Naive B cell (primary cell): Measurements from ENCODE around the gene ASF1A. TPM values are rescaled to one million over a fixed set of nuclear protein-coding genes. Genes with fewer than 3 reads are reported as not detected.

Source experiments
- ATAC-seq, 2 donors: fragments of 150-1000 bp; cut with Tn5 transposase; 2 replicates each; pipeline ENCODE4 v1.10.0; 2021; ENCODE audit warnings: low read depth in 2 of 2, mild to moderate bottlenecking in 2 of 2, moderate library complexity in 2 of 2
- DNase-seq: peaks from one replicate; pipeline ENCODE4 v3.0.0; 2022
- H3K27ac Mint-ChIP-seq, 6 donors: one replicate each; pipeline ENCODE4 v1.8.0; 2020 to 2022; ENCODE audit warnings: mild to moderate bottlenecking in 6 of 6, mixed read lengths in 6 of 6, moderate library complexity in 5 of 6, inconsistent platforms in 2 of 6
- H3K27me3 Mint-ChIP-seq, 3 donors: one replicate each; pipeline ENCODE4 v1.8.0; 2021 to 2022; ENCODE audit warnings: mixed read lengths in 3 of 3, mild to moderate bottlenecking in 1 of 3
- H3K36me3 Mint-ChIP-seq, 2 donors: one replicate each; pipeline ENCODE4 v1.8.0; 2020 to 2022; ENCODE audit warnings: mixed read lengths in 2 of 2, inconsistent platforms in 1 of 2, mild to moderate bottlenecking in 1 of 2
- H3K4me1 Mint-ChIP-seq, 3 donors: one replicate each; pipeline ENCODE4 v1.8.0; 2020 to 2022; ENCODE audit warnings: mixed read lengths in 3 of 3, inconsistent platforms in 1 of 3, mild to moderate bottlenecking in 1 of 3, moderate library complexity in 1 of 3
- H3K4me3 Mint-ChIP-seq, 8 donors: one replicate each; pipeline ENCODE4 v1.8.0; 2020 to 2022; ENCODE audit warnings: mild to moderate bottlenecking in 8 of 8, mixed read lengths in 8 of 8, moderate library complexity in 8 of 8, inconsistent platforms in 2 of 8
- H3K9me3 Mint-ChIP-seq, 7 donors: one replicate each; pipeline ENCODE4 v1.8.0; 2020 to 2022; ENCODE audit warnings: mixed read lengths in 7 of 7, mild to moderate bottlenecking in 5 of 7, inconsistent platforms in 2 of 7, moderate library complexity in 1 of 7
- polyA plus RNA-seq, 6 donors: library from polyadenylated mRNA; unstranded; fragments of 300-500 nt; fragmentation: Illumina TruSeq; gene quantifications; one replicate each; pipeline ENCODE4 v1.2.3, GENCODE V29; 2021; ENCODE audit warnings: low read depth in 6 of 6

ASF1A gene
- polyA plus RNA-seq, 6 donors from 2014 or later = 20.2 to 27.8 (median 26.7) TPM

- Mint-ChIP-seq H3K27ac (no peak overlapping the region), H3K36me3 (peaks cover 16% of the 10 kb centered on the region in 2 donors), H3K4me3 (no peak overlapping the region), H3K4me1 (peaks cover 28 to 33% (median 29%) of the 10 kb centered on the region in 3 donors), H3K27me3 (no peaks in the 10 kb centered on the region), H3K9me3 (no peaks in the 10 kb centered on the region)
- ATAC-seq = no peak
- no peak for DNase-seq
Observed at GRCh38 chr6:118903691-118904090, 9.7 kb downstream of the ASF1A start.

- Mint-ChIP-seq H3K27me3 (no peaks in the 10 kb centered on the region), H3K27ac (peak overlapping the region in 1 of 6 donors; percentile 82), H3K36me3 (peaks cover 16% of the 10 kb centered on the region in 2 donors), H3K4me3 (no peak overlapping the region), H3K9me3 (no peaks in the 10 kb centered on the region), H3K4me1 (peaks cover 17 to 22% (median 19%) of the 10 kb centered on the region in 3 donors)
- DNase-seq = no peak
- ATAC-seq = no peak
Observed at GRCh38 chr6:118905084-118905483, 11.1 kb downstream of the ASF1A start.

GRCh38 chr6:118905851-118906250 lies 11.9 kb downstream of the ASF1A start:
- no peak for ATAC-seq
- Mint-ChIP-seq H3K9me3 (no peaks in the 10 kb centered on the region), H3K36me3 (peaks cover 16% of the 10 kb centered on the region in 2 donors), H3K4me1 (peaks cover 12 to 15% (median 12%) of the 10 kb centered on the region in 3 donors), H3K27me3 (no peaks in the 10 kb centered on the region), H3K27ac (peak overlapping the region in 1 of 6 donors; percentile 57), H3K4me3 (no peak overlapping the region)
- no peak for DNase-seq

GRCh38 chr6:118908441-118908840 lies 14.5 kb downstream of the ASF1A start:
- Mint-ChIP-seq H3K27ac (no peak overlapping the region), H3K9me3 (no peaks in the 10 kb centered on the region), H3K36me3 (peaks cover 10 to 17% of the 10 kb centered on the region in 2 donors), H3K4me1 (peaks cover 3 to 4% (median 3%) of the 10 kb centered on the region in 3 donors), H3K27me3 (no peaks in the 10 kb centered on the region), H3K4me3 (no peak overlapping the region)
- DNase-seq (no peak), ATAC-seq (no peak)

- ATAC-seq (no peak), DNase-seq (no peak)
- peak overlapping the region in 2 of 6 donors; percentile 16 to 42 for H3K27ac Mint-ChIP-seq
- no peaks in the 10 kb centered on the region for H3K9me3 Mint-ChIP-seq
- H3K36me3 Mint-ChIP-seq = peaks cover 14 to 18% of the 10 kb centered on the region in 2 donors
- no peak overlapping the region for H3K4me3 Mint-ChIP-seq
- H3K4me1 Mint-ChIP-seq = peaks cover 0 to 6% (median 3%) of the 10 kb centered on the region in 3 donors
- no peaks in the 10 kb centered on the region for H3K27me3 Mint-ChIP-seq
Observed at GRCh38 chr6:118912646-118913045, 18.7 kb downstream of the ASF1A start.

GRCh38 chr6:118913161-118913560 lies 19.2 kb downstream of the ASF1A start:
- H3K27ac Mint-ChIP-seq = peak overlapping the region in 1 of 6 donors; percentile 30
- no peak for ATAC-seq

GRCh38 chr6:118914598-118914997 lies 20.6 kb downstream of the ASF1A start:
- ATAC-seq (no peak), DNase-seq (no peak)
- H3K36me3 Mint-ChIP-seq = peaks cover 14 to 21% of the 10 kb centered on the region in 2 donors
- H3K9me3 Mint-ChIP-seq = no peaks in the 10 kb centered on the region
- H3K27ac Mint-ChIP-seq = peak overlapping the region in 1 of 6 donors; percentile 6
- no peaks in the 10 kb centered on the region for H3K27me3 Mint-ChIP-seq
- no peak overlapping the region for H3K4me3 Mint-ChIP-seq
- peaks cover 0 to 6% (median 3%) of the 10 kb centered on the region in 3 donors for H3K4me1 Mint-ChIP-seq

More at GRCh38 chr6:118913161-118913560, 19.2 kb downstream of the ASF1A start:
- H3K4me3 Mint-ChIP-seq = no peak overlapping the region
- H3K9me3 Mint-ChIP-seq = no peaks in the 10 kb centered on the region
- H3K36me3 Mint-ChIP-seq = peaks cover 14 to 21% of the 10 kb centered on the region in 2 donors
- H3K4me1 Mint-ChIP-seq = peaks cover 0 to 6% (median 3%) of the 10 kb centered on the region in 3 donors
- H3K27me3 Mint-ChIP-seq = no peaks in the 10 kb centered on the region
- no peak for DNase-seq

- Mint-ChIP-seq H3K9me3 (no peaks in the 10 kb centered on the region), H3K27ac (peak overlapping the region in 1 of 6 donors; percentile 50), H3K36me3 (peaks cover 25 to 37% of the 10 kb centered on the region in 2 donors), H3K4me3 (no peak overlapping the region), H3K27me3 (no peaks in the 10 kb centered on the region), H3K4me1 (peaks cover 0 to 6% (median 3%) of the 10 kb centered on the region in 3 donors)
- ATAC-seq (no peak), DNase-seq (no peak)
Observed at GRCh38 chr6:118917546-118918328, 23.8 kb downstream of the ASF1A start.

- no peaks in the 10 kb centered on the region for H3K9me3 Mint-ChIP-seq
- H3K36me3 Mint-ChIP-seq = peaks cover 26 to 37% of the 10 kb centered on the region in 2 donors
- peaks cover 0 to 6% (median 3%) of the 10 kb centered on the region in 3 donors for H3K4me1 Mint-ChIP-seq
- H3K27ac Mint-ChIP-seq = peak overlapping the region in 1 of 6 donors; percentile 50
- no peak overlapping the region for H3K4me3 Mint-ChIP-seq
- DNase-seq (no peak), ATAC-seq (no peak)
- H3K27me3 Mint-ChIP-seq = no peaks in the 10 kb centered on the region
Observed at GRCh38 chr6:118918329-118918725, 24.4 kb downstream of the ASF1A start.

GRCh38 chr6:118921084-118921483 lies 27.1 kb downstream of the ASF1A start:
- Mint-ChIP-seq H3K4me1 (peaks cover 0 to 4% (median 3%) of the 10 kb centered on the region in 3 donors), H3K27me3 (no peaks in the 10 kb centered on the region), H3K9me3 (no peaks in the 10 kb centered on the region), H3K27ac (no peak overlapping the region), H3K4me3 (no peak overlapping the region), H3K36me3 (peaks cover 30 to 39% of the 10 kb centered on the region in 2 donors)
- ATAC-seq = no peak
- DNase-seq = no peak

- ATAC-seq (no peak), DNase-seq (no peak)
- no peaks in the 10 kb centered on the region for H3K27me3 Mint-ChIP-seq
- H3K36me3 Mint-ChIP-seq = peaks cover 30 to 32% of the 10 kb centered on the region in 2 donors
- H3K4me1 Mint-ChIP-seq = peaks cover 0 to 4% (median 4%) of the 10 kb centered on the region in 3 donors
- H3K4me3 Mint-ChIP-seq = no peak overlapping the region
- H3K9me3 Mint-ChIP-seq = no peaks in the 10 kb centered on the region
- no peak overlapping the region for H3K27ac Mint-ChIP-seq
Observed at GRCh38 chr6:118923035-118923434, 29.1 kb downstream of the ASF1A start.

GRCh38 chr6:118930680-118931079 lies 36.7 kb downstream of the ASF1A start:
- H3K36me3 Mint-ChIP-seq = peaks cover 6 to 13% of the 10 kb centered on the region in 2 donors
- H3K27ac Mint-ChIP-seq = no peak overlapping the region
- H3K9me3 Mint-ChIP-seq = no peaks in the 10 kb centered on the region
- DNase-seq = no peak
- no peak for ATAC-seq
- H3K27me3 Mint-ChIP-seq = no peaks in the 10 kb centered on the region
- H3K4me1 Mint-ChIP-seq = peaks cover 10 to 19% (median 16%) of the 10 kb centered on the region in 3 donors
- H3K4me3 Mint-ChIP-seq = peak overlapping the region in 1 of 8 donors; percentile 6

- DNase-seq = no peak
- peaks cover 10 to 27% (median 24%) of the 10 kb centered on the region in 3 donors for H3K4me1 Mint-ChIP-seq
- no peaks in the 10 kb centered on the region for H3K27me3 Mint-ChIP-seq
- ATAC-seq = no peak
- no peak overlapping the region for H3K4me3 Mint-ChIP-seq
- no peak overlapping the region for H3K27ac Mint-ChIP-seq
- peaks cover 0 to 8% of the 10 kb centered on the region in 2 donors for H3K36me3 Mint-ChIP-seq
- no peaks in the 10 kb centered on the region for H3K9me3 Mint-ChIP-seq
Observed at GRCh38 chr6:118931436-118931835, 37.5 kb downstream of the ASF1A start.

GRCh38 chr6:118932421-118932820 lies 38.5 kb downstream of the ASF1A start:
- Mint-ChIP-seq H3K27me3 (no peaks in the 10 kb centered on the region), H3K4me1 (peaks cover 14 to 34% (median 30%) of the 10 kb centered on the region in 3 donors), H3K36me3 (peaks cover 0 to 8% of the 10 kb centered on the region in 2 donors), H3K4me3 (peak overlapping the region in 1 of 8 donors; percentile 66), H3K9me3 (peaks cover 0 to 4% (median 0%) of the 10 kb centered on the region in 7 donors), H3K27ac (no peak overlapping the region)
- DNase-seq (no peak), ATAC-seq (no peak)
